T-helper 2 cell treated with Interferon-gamma antibody and Interleukin-4, amounts not matched to agents 100 ng/mL and 5 ng/mL, for 36 hours (primary cell): ENCODE measurements around the gene FAM241A. TPM values are rescaled to one million over a fixed set of nuclear protein-coding genes. Genes with fewer than 3 reads are reported as not detected.
"Not testable (repeated sequence)": the region's sequence is repeated elsewhere in the genome, so short reads cannot be mapped to it uniquely, and the experiment has no call there.

Experiments
- intact Hi-C: fragments of 100-400 bp; cut with micrococcal nuclease; formaldehyde crosslinking; loops from one replicate; pipeline ENCODE4 v1.15.1; 2023
- total RNA-seq: library from RNA; stranded (reverse); gene quantifications from 2 replicates; pipeline ENCODE4 v1.2.3, GENCODE V29; 2022

FAM241A gene
- total RNA-seq, 1 donor from 2014 or later: 1.6 TPM

DNA sequence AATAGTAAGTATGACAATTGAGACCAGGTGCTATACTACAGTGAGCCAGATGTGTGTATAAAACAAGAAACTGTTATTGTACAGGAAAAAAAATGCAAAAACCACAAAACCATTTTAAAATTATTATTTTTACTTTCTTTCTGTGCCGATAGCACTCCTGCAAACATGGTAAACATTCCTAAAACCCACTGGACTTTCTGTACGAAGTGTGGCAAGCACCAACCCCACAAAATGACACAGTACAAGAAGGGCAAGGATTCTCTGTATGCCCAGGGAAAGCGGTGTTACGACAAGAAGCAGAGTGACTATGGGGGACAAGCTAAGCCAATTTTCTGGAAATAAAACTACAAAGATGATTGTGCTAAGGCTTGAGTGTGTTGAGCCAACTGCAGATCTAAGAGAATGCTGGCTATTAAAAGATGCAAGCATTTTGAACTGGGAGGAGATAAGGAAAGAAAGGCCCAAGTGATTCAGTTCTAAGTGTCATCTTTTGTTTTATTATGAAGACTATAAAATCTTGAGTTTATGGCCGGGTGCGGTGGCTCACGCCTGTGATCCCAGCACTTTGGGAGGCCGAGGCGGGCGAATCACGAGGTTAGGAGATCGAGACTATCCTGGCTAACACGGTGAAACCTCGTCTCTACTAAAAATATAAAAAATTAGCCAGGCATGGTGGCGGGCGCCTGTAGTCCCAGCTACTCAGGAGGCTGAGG is 26.0 kb downstream of the FAM241A start:
- intact Hi-C loops: not testable (repeated sequence)

DNA sequence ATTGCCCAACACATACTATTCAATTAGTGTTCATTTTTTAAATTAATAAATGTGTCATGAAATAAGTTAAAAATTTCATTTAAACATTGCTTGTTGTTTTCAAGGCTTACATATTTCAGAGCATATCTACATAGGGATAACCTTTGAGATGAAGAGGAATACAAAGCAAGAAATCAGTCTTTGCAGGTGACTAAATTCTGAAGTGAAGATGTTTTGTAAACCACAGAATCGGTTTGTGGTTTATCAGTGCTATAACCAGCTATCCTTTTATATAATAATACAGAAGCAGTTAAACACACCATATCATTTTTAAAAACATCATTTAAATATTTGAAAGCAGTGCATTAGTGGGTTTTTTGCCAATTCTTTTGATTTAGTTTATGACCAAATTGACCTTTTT is 26.9 kb downstream of the FAM241A start:
- intact Hi-C loops: no loop called here

DNA sequence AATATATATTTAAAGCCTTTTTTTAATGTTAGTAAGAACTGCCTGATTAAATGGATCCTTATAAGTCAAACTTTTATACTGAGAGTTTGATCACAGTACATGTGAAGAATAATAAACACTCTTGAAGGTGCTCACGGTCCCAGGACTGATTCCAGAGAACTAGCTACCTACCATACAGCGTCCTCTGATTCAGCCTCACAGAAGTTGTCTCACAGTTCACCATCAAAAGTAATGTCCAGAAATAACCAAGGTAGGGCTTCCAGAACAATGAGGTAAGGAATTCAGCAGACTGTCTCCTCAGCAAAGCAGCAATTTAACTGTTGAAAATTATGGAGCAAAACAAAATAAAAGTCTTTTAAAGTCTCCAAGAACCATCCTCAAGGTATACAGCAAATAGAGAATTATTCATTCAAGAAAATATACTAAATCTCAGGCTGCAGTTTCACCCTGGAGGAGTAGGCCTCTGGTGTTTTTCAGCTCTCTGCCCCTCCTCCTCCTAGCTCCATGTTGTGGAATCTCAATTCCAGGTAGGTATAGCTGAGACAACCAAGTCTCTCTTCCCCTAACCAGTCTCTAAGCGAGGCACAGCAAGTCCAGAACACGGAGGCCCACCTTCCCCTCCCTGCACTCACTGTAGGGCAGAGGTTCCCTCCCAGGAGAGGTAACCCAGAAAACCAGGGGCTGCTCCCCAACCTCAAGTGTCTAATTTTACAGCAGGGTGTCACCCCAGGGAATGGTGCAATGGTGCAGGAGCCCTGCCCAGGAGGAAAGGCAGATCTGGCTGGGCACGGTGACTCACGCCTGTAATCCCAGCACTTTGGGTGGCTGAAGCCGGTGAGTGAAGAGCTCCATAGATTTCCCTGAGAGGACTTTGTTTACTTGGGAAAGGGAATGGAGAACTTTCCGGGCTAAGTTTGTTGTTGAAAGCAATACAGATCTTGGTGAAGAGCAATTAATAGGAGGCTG is 28.6 kb downstream of the FAM241A start:
- intact Hi-C loops: no loop called here

DNA sequence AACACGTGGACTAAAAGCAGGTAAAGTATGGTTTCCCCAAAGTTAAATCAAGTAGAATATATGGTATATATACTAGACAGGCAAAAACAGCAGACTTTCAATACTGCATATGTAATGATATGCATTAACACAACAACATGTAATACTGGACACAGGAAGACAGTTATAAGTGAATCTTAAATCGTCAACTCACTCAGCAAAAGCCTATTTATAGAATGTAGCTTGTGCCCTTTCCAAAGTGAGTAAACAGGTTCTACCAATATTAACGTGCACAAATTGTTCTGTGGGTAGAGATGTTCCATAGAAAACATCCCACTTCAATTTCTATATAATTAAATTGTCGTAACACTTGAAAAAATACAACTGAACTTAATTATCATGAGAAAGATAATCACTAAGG is 30.6 kb downstream of the FAM241A start:
- intact Hi-C loops: loop anchor here (2.0 kb wide), 1 partner anchor 59 kb away; no protein-coding TSS in a partner anchor

DNA sequence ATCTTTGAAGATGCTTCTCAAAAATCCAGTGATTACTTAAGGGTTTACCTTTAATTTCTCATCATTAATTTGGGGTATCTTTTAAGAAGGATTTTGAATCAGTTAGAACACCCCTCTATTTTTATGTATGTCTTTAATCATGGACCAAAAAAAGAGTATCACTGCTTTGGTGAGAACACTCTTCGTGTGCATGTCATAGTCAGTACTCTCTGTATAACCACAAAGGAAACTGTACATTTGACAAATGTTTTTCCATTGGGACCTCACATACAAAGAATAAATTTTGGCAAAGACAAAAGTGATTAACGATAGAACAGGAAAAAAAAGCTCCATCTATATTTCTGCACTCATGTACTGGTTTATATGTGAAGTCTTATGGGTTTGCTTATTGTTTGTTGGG is 31.3 kb downstream of the FAM241A start:
- intact Hi-C loops: loop anchor here (2.0 kb wide), 1 partner anchor 58 kb away; no protein-coding TSS in a partner anchor

DNA sequence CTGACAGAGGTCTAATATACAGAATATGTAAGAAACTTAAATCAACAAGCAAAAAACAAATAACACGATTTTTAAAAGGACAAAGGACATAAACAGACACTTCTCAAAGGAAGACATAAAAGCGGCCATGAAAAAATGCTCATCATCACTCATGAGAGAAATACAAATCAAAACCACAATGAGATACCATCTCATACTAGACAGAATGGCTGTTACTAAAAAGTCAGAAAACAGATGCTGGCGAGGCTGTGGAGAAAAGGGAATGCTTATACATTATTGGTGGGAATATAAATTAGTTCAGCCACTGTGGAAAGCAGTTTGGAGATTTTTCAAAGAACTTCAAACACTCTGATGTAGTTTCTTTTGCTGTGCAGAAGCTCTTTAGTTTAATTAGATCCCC is 33.5 kb downstream of the FAM241A start:
- intact Hi-C loops: not testable (repeated sequence)

DNA sequence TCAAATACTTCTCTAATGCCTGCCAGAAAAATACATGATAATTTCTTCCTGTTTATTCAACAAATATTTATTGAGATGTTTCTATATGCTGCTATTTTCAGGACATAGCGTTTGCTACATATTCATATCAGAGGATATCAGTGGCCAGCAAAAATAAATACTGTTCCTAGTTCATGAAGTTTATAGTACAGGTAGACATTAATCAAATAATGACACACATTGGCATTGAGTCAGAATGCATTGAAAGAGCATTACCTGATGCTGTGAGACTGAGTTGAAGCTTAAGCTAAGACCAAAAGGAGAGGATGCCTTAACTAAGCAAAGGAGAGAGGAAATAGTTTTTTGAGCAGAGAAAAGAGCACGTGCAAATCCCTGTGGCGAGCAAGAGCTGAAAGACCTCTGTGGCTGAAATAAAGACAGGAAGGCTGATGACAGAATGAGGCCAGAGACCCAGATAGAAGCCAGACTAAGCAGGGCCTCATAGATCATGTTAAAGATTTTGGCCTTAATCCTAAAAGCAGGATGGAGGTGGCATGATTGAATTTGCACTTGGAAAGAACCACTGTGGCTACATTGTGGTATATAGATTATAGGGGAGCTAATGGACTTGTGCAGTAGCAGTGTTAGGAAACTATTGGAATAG is 36.2 kb downstream of the FAM241A start:
- intact Hi-C loops: loop anchor here (5.0 kb wide), 1 partner anchor 34 kb away; the partner anchor contains the start of gene FAM241A

DNA sequence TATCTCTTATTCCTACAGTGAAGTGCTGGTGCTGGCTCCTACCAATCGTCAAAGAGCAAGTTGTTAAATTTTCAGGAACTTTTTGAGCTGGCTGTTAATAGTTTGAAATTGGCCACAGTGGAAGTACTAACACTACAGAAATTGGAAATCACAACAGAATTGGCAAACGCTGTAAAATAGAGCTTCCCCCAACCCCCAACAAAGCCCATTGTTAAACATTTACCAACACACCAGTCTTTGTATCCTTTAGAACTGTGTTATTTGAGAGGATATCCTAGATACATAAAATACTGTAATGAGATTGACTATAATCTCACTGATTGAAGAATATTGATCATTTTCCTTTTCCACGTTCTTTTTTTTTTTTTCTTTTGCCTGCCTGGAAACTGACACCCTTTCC is 37.4 kb downstream of the FAM241A start:
- intact Hi-C loops: loop anchor here (5.0 kb wide), 1 partner anchor 35 kb away; the partner anchor contains the start of gene FAM241A

DNA sequence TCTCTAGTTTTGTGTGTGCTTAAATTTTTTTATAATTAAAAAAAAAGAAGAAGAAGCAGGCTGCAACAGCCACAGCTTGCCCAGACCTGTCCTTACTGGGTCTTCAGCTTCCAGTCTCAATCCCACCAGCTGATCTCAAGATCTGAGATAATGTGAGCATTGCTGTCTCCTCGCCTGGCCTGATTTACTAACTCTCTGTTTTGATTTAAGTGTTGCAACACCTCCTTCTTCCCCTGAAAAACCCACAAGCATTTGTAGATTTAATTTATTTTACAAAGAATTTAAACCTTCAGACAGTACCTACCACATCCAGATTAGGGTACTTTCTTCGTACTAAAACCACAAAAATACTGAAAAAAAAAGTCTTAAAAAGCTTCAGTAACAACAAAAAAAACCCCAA is 38.0 kb downstream of the FAM241A start:
- intact Hi-C loops: loop anchor here (5.0 kb wide), 1 partner anchor 36 kb away; the partner anchor contains the start of gene FAM241A

DNA sequence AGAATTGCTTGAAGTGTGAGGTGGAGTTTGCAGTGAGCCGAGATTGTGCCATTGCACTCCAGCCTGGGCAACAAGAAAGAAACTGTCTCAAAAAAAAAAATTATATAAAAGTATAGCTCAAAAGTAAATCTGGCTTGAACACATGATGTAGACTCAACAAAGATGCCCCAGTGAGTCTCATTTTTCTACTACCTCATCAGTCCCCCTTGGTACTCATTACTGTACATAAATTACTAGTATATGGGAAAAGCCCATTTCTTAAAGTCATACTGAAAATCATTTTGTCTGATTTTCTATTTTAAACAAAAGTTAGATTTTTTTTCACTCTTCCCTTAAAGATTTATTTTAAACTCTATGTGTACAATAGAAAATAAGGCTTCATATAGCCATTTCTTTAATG is 39.2 kb downstream of the FAM241A start:
- intact Hi-C loops: loop anchor here (5.0 kb wide), 1 partner anchor 37 kb away; the partner anchor contains the start of gene FAM241A

DNA sequence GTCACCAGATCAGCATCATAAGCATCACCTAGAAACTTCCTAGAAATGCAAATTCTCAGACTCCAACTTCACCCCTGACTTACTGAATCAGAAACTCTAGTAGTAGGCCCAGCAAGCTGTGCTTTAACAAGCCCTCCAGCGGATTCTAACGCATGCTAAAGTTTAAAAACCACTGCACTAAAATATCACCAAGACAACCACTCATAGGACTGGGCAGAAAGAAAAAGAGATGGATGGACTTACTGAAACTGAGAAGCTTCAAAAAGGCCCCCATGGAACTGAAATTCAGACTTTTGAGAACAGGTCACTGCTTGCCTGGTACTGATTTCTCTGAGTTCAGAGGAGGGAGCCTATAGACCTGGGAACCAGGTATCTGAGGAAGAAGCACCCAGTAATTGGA is 40.1 kb downstream of the FAM241A start:
- intact Hi-C loops: no loop called here

DNA sequence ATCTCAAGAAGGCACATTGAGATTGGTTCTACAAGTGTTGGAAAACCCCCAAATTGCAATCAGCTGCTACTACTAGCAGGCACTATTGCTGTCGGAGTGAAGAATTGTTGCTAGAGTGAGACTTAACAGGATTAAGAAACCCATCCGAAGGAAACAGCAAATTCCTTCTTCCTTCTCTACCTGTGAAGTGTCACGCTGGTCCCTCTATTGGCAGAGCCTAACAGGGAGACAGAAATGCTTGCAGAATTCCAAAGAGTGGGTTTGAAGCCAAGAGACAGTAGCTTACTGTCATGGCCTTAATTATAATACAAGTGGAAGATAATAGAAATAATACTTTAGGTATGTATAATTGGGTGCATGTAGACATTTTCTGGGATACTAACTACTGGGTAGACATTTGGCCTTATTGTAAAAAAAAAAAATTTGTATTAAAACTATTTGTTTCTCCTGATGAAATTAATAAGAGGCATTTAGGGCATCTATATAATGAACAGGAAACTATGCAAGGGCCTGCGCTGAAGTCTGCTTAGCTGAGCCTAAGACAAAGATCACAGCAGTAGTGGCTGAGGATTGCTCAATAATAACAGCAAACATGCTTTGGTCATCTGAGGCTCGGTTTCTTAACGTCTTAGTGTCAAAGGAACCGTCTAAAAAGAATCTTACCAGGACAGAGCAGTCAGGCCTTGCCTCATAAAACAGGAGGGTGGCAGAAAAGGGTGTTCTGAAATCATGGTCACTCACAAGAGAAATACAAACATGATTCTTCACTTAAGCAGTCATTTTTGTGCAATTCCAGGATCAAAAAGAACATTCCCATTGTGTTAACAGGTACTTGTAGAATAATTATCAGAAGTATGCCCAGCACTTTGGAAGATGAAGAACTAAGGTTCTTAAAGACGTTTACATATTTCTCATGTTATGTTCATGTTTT is 40.8 kb downstream of the FAM241A start:
- intact Hi-C loops: no loop called here

DNA sequence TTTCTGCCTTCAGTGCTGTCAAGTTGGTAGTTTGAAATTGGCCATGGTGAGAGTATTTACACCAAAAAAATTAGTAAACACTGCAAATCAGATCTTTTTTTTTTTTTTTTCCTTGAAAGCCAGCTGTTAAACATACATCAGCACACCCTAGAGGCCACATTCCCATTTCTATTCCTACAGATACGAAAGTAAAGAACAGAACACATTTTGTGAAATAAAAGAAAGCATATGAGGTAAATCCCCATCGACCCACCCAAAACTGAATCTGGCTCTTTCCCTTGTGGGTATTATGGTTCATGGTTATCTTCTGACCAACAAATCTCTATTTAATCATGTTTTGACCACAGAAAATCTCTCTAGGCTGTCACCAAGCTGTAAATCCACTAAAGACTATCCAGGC is 44.5 kb downstream of the FAM241A start:
- intact Hi-C loops: no loop called here

DNA sequence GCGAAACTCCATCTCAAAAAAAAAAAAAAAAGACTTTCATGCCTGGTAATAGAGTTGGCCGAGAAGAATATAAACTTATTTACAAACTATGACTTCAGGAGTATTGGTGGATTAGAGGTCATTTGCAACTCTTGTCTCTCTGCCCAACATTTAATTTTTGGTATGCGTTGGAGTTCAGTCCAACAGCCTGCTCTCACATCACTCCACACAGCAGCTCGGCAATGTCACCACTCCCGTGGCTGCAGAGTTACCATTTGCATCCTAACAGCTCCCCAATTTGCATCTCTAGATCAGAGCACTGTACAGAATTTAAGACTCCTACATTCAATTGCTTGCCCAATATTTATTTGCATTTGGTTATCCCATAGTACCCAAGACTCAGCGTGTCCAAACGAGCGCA is 45.4 kb downstream of the FAM241A start:
- intact Hi-C loops: no loop called here

DNA sequence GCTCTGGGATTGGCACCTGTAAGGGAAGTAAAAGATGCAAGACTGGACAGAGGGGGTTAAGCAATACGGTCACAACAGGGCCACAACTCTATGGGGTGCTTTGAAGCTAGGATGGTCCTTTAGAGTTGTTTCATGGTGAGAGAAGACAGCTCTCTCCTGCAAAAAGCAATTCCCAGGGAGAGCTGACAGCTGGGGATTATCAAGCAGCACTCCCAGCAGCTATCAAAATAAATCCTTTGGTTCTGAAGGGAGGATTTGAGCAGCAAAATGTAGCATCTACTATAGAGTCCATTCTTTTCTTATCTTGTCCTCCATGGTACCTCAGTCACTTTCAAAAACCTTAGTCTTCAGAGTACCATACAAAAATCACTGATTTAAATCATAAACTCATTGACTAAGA is 51.2 kb downstream of the FAM241A start:
- intact Hi-C loops: no loop called here

DNA sequence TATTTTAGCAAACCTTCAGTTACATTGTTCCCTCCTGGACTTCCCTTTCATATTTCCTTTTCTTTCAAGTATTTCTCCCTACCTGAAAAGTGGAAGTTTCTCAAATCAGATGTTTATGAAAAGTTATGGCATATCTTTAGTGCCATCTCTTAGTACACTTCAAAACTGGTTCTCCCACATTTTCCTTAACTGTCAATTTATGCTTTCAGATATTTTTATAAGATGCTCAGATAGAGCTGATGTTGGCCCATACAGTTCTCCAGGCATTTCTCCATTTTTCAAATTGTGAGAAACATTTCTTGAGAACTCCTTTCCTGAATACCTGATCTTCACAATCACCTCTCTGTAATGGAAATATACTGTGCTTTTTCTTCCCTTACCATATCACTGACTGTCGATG is 53.8 kb downstream of the FAM241A start:
- intact Hi-C loops: no loop called here

DNA sequence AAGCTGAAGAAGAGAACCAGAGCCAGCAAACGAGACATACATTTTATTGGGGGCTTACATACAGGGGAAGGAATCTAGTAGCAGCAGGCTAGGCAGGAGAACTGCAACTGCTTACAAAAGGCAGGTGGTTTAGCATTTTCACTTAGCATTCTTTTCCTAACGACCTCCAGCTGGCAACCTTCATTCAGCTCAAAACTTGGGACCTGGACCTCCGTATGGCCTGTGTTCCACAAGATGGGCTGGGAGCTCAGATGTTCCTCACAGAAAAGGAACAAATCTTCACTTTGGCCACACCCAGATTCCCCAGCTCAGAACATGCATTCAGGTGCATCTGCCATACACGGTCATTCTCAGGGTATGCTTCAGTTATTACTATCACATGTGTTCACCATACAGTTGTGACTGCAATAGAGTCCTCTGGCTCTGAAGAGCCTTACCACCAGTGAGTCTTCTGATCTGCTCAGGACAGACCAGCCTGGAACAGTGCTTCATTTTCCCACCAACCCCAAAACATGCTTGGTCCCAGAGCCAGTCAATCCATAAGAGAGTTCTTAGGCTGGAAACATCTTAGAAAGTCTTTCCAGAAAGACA is 56.8 kb downstream of the FAM241A start:
- intact Hi-C loops: no loop called here

DNA sequence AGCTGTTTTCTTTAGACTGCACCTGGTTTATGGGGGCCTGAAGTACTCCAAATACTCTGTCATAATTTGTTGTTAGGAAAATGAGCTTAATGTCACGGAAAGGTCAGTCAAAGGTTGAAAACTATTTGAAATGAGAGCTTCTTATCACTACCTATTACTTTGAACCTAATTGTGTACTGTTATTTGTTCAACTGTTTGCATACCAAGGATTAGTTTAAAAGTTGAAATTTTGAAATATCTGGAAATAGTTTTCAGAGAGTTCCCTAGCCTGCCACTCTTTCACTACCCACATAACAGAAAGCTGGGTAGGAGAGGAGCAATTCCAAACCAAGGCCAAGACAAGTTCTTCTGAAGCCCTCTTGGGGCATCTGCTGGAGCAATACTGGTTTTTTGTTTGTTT is 58.3 kb downstream of the FAM241A start:
- intact Hi-C loops: no loop called here

DNA sequence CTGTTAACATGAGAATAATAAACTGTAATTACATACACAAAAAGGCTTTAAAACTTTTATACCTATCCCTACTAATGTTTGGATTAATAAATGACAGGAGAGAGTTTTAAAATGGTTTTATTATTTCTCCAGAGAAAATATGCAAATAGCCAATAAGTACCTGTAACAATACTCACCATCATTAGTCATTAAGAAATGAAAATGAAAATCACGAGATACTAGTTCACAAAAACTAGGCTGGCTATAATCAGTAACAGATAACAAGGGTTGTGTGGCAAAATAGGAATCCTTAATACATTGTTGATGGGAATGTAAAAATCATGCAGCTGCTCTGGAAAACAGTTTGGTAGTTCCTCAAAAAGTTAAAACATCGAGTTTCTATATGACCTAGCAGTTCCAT is 61.2 kb downstream of the FAM241A start:
- intact Hi-C loops: no loop called here
